PC-3 (cell line): ENCODE measurements around the gene CLDN16. TPM values are rescaled to one million over a fixed set of nuclear protein-coding genes. Genes with fewer than 3 reads are reported as not detected.
A peak's percentile ranks its signal among the peaks of the same experiment; 100 is the strongest.

Source experiments
- ATAC-seq: fragments of 200-7000 bp; cut with Tn5 transposase; 2 replicates; pipeline ENCODE4 v1.9.1; 2020; ENCODE audit warnings: mild to moderate bottlenecking, moderate library complexity
- BruUV-seq: library from RNA; stranded (reverse); fragments of 400-500 nt; replicated peaks from 2 replicates; lab custom pipeline; 2021; lab: Mats Ljungman, UMichigan
- CTCF ChIA-PET: fragments of 300-600 bp; sonication (Branson Sonifier 250); formaldehyde crosslinking; loops from one replicate; lab custom pipeline; 2022; ENCODE audit warnings: antibody characterized with exemption; lab: Charles Lee
- POLR2A ChIA-PET: fragments of 300-600 bp; sonication (Branson Sonifier 250); formaldehyde crosslinking; loops from one replicate; lab custom pipeline; 2022; ENCODE audit warnings: antibody characterized with exemption; ENCODE audit not compliant: unreplicated experiment; lab: Charles Lee
- DNase-seq: peaks from one replicate; pipeline ENCODE4 v3.0.0-alpha.2; 2015
- H2AFZ ChIP-seq: fragments of 300-600 bp; sonication (generic); 2 replicates; pipeline ENCODE4 v1.6.0; 2016; ENCODE audit warnings: antibody characterized with exemption, low read length
- H3F3A ChIP-seq: fragments of 300-600 bp; sonication (generic); one replicate; pipeline ENCODE4 v1.6.0; 2017; ENCODE audit warnings: antibody characterized with exemption, low read length, control low read depth, mild to moderate bottlenecking; ENCODE audit not compliant: unreplicated experiment
- H3K27ac ChIP-seq: fragments of 300-600 bp; sonication (generic); 2 replicates; pipeline ENCODE4 v1.5.1; 2016; ENCODE audit warnings: mild to moderate bottlenecking, low read length
- H3K27me3 ChIP-seq: fragments of 300-600 bp; sonication (generic); 2 replicates; pipeline ENCODE4 v1.6.1; 2016; ENCODE audit warnings: low read length, mixed read lengths
- H3K36me3 ChIP-seq: fragments of 300-600 bp; sonication (generic); 2 replicates; pipeline ENCODE4 v1.6.1; 2016; ENCODE audit warnings: low read depth, mixed run types, low read length, mixed read lengths
- H3K4me1 ChIP-seq: fragments of 300-600 bp; sonication (generic); 2 replicates; pipeline ENCODE4 v1.5.1; 2016; ENCODE audit warnings: low read length; ENCODE audit not compliant: insufficient read depth
- H3K4me2 ChIP-seq: fragments of 300-600 bp; sonication (generic); 2 replicates; pipeline ENCODE4 v1.6.0; 2016; ENCODE audit warnings: low read length
- H3K4me3 ChIP-seq: fragments of 300-600 bp; sonication (generic); 2 replicates; pipeline ENCODE4 v1.5.1; 2016; ENCODE audit warnings: mild to moderate bottlenecking, low read length, mixed read lengths
- H3K79me2 ChIP-seq: fragments of 300-600 bp; sonication (generic); 2 replicates; pipeline ENCODE4 v1.6.1; 2017; ENCODE audit warnings: low read length, mixed read lengths
- H3K9ac ChIP-seq: fragments of 300-600 bp; sonication (generic); 2 replicates; pipeline ENCODE4 v1.6.0; 2016; ENCODE audit warnings: mild to moderate bottlenecking, low read length
- H3K9me2 ChIP-seq: fragments of 300-600 bp; sonication (generic); replicated peaks from 2 replicates; pipeline ENCODE4 v1.6.1; 2016; ENCODE audit warnings: mixed run types, low read length, mixed read lengths
- H3K9me3 ChIP-seq: fragments of 300-600 bp; sonication (generic); 2 replicates; pipeline ENCODE4 v1.6.1; 2016; ENCODE audit warnings: low read length, mixed read lengths
- H4K20me1 ChIP-seq: fragments of 300-600 bp; sonication (generic); 2 replicates; pipeline ENCODE4 v1.6.1; 2016; ENCODE audit warnings: low read length, mixed read lengths
- EZH2 ChIP-seq: fragments of 300-600 bp; sonication (generic); IDR thresholded peaks from one replicate; pipeline ENCODE4 v1.6.1; 2017; ENCODE audit warnings: antibody characterized with exemption, mild to moderate bottlenecking, low read length; ENCODE audit not compliant: unreplicated experiment
- EZH2phosphoT487 ChIP-seq: fragments of 300-600 bp; sonication (generic); IDR thresholded peaks from 2 replicates; pipeline ENCODE4 v1.6.1; 2018; ENCODE audit warnings: mild to moderate bottlenecking, antibody characterized with exemption, low read length, borderline replicate concordance
- intact Hi-C: fragments of 100-400 bp; cut with micrococcal nuclease; formaldehyde crosslinking; loops from 2 replicates; pipeline ENCODE4 v1.9.0; 2023
- total RNA-seq: library from RNA; depleted of rRNA; stranded (reverse); fragments of >200 nt; gene quantifications from 2 replicates; pipeline ENCODE4 v1.2.3, GENCODE V29; 2014
- TF ChIP-seq, protein P1 (sequence below): fragments of 300-600 bp; sonication (generic); conservative IDR thresholded peaks from 2 replicates; pipeline ENCODE4 v1.5.1; 2017; ENCODE audit warnings: antibody characterized with exemption, low read depth, mild to moderate bottlenecking, low read length

The CLDN16 gene
- total RNA-seq, 1 experiment from 2014 or later = not detected

DNA sequence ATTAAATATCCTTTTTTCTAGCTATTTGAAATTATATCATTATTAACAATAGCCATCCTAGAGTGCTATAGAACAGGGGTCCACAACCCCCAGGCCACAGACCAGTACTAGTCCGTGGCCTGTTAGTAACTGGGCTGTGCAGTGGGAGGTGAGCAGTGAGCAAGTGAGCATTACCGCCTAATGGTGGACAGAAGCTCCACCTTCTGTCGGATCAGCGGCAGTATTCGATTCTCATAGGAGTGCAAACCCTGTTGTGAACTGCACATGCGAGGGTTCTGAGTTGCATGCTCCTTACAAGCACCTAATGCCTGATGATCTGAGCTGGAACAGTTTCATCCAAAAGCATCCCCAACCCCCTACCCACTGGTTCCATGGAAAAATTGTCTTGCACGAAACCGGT is 11.7 kb downstream of the CLDN16 start:
- Histone ChIP-seq H2AFZ (no peak overlapping the region), H3K4me1 (no peaks in the 10 kb centered on the region), H3K9me2 (no peaks in the 10 kb centered on the region), H3K27me3 (no peaks in the 10 kb centered on the region), H3F3A (no peaks in the 10 kb centered on the region), H4K20me1 (no peaks in the 10 kb centered on the region), H3K4me3 (no peak overlapping the region), H3K4me2 (no peak overlapping the region), H3K36me3 (no peaks in the 10 kb centered on the region), H3K79me2 (no peaks in the 10 kb centered on the region), H3K9me3 (no peaks in the 10 kb centered on the region), H3K9ac (no peak overlapping the region), H3K27ac (no peak overlapping the region)
- DNase-seq (no peak), ATAC-seq (no peak)
- intact Hi-C loops = no loop called here
- ChIA-PET CTCF (no interaction called here), POLR2A (no interaction called here)
- no TSS peak for BruUV-seq
- TF ChIP-seq, protein P1, sequence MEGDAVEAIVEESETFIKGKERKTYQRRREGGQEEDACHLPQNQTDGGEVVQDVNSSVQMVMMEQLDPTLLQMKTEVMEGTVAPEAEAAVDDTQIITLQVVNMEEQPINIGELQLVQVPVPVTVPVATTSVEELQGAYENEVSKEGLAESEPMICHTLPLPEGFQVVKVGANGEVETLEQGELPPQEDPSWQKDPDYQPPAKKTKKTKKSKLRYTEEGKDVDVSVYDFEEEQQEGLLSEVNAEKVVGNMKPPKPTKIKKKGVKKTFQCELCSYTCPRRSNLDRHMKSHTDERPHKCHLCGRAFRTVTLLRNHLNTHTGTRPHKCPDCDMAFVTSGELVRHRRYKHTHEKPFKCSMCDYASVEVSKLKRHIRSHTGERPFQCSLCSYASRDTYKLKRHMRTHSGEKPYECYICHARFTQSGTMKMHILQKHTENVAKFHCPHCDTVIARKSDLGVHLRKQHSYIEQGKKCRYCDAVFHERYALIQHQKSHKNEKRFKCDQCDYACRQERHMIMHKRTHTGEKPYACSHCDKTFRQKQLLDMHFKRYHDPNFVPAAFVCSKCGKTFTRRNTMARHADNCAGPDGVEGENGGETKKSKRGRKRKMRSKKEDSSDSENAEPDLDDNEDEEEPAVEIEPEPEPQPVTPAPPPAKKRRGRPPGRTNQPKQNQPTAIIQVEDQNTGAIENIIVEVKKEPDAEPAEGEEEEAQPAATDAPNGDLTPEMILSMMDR = no peak
- no peak for TF ChIP-seq EZH2
- no peak for TF ChIP-seq EZH2phosphoT487

DNA sequence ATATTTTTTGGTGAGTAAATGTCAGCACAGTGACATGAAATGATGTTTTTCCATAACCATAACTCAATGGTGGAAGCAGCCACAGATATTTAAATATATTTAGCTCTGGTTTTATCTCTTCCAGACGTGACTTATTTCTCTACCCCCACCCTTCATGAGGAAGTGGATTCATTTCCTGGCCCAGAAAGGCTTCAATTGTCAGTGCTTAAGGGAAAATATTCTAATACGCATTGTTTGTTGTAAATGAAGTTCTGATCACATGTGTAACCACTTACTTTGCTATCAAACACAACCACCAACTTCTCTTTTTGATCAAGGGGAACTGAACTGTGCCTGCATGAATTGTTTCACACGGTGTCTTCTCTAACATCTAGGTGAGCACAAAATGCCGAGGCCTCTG is 14.0 kb downstream of the CLDN16 start:
- no TSS peak for BruUV-seq

DNA sequence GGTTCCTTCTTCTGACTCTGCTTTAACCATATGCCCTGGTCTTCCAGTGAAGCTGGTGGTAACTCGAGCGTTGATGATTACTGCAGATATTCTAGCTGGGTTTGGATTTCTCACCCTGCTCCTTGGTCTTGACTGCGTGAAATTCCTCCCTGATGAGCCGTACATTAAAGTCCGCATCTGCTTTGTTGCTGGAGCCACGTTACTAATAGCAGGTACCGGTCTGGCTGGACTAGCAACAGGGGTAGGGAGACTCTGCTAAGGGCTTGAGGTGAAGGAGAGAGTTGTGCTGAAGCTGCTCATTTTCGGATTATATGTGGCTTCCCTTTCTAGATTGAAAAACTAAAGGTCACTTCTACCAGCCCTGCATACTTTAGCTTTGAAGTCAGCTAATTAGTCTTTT is 16.8 kb downstream of the CLDN16 start:
- Histone ChIP-seq H3K27me3 (no peaks in the 10 kb centered on the region), H3K9me3 (no peaks in the 10 kb centered on the region), H3K9me2 (no peaks in the 10 kb centered on the region), H3K4me1 (no peaks in the 10 kb centered on the region), H3K27ac (no peak overlapping the region), H3K36me3 (no peaks in the 10 kb centered on the region), H3K9ac (no peak overlapping the region), H4K20me1 (no peaks in the 10 kb centered on the region), H3K4me2 (no peak overlapping the region), H3K79me2 (no peaks in the 10 kb centered on the region), H2AFZ (0 out of 2 replicates have a peak overlapping the region, but pooled peaks have one; percentile 24), H3K4me3 (no peak overlapping the region), H3F3A (no peaks in the 10 kb centered on the region)
- ChIA-PET CTCF (no interaction called here), POLR2A (no interaction called here)
- TF ChIP-seq, protein P1 = no peak
- no peak for TF ChIP-seq EZH2
- intact Hi-C loops = no loop called here
- ATAC-seq = no peak
- BruUV-seq = no TSS peak
- DNase-seq = no peak

More for the DNA sequence above, 14.0 kb downstream of the CLDN16 start:
- Histone ChIP-seq H3K9me3 (no peaks in the 10 kb centered on the region), H3K4me3 (no peak overlapping the region), H2AFZ (no peak overlapping the region), H3K27me3 (no peaks in the 10 kb centered on the region), H3K4me1 (no peaks in the 10 kb centered on the region), H3K9ac (no peak overlapping the region), H3K9me2 (no peaks in the 10 kb centered on the region), H3K27ac (no peak overlapping the region), H3K4me2 (no peak overlapping the region), H3K36me3 (no peaks in the 10 kb centered on the region), H3F3A (no peaks in the 10 kb centered on the region), H4K20me1 (no peaks in the 10 kb centered on the region), H3K79me2 (no peaks in the 10 kb centered on the region)
- POLR2A ChIA-PET = interaction anchor here (0.5 kb wide), 1 partner anchor 22 kb away, joined by 11 read pairs; no protein-coding TSS in a partner anchor
- ATAC-seq (no peak), DNase-seq (no peak)
- TF ChIP-seq, protein P1 = no peak
- no peak for TF ChIP-seq EZH2
- TF ChIP-seq EZH2phosphoT487 = no peak
- intact Hi-C loops = no loop called here
- CTCF ChIA-PET = no interaction called here
